Astrocyte (in vitro differentiated cells and primary cell): ENCODE data around the gene ELK4. TPM values are rescaled to one million over a fixed set of nuclear protein-coding genes. Genes with fewer than 3 reads are reported as not detected.

Experiments used
- DNase-seq: peaks from one replicate; pipeline ENCODE4 v3.0.0-alpha.2; 2010; ENCODE audit warnings: low read depth
- FAIRE-seq: peaks from 2 replicates; lab custom pipeline; 2011; peaks lifted over from hg19 to GRCh38; lab: Jason Lieb, UNC
- H2AFZ ChIP-seq: 2 replicates; pipeline ENCODE4 v1.6.0; 2012; ENCODE audit warnings: low read depth, low read length, inconsistent platforms
- H3K27ac ChIP-seq: 2 replicates; pipeline ENCODE4 v1.5.1; 2011; ENCODE audit warnings: low read depth, low read length, inconsistent platforms
- H3K27me3 ChIP-seq: 2 replicates; pipeline ENCODE4 v1.6.0; 2011; ENCODE audit warnings: low read length, inconsistent platforms; ENCODE audit not compliant: insufficient read depth
- H3K36me3 ChIP-seq: 2 replicates; pipeline ENCODE4 v1.5.1; 2011; ENCODE audit warnings: low read length, inconsistent platforms; ENCODE audit not compliant: insufficient read depth
- H3K4me1 ChIP-seq: 2 replicates; pipeline ENCODE4 v1.5.1; 2011; ENCODE audit warnings: low read length, inconsistent platforms; ENCODE audit not compliant: insufficient read depth
- H3K4me2 ChIP-seq: 2 replicates; pipeline ENCODE4 v1.6.0; 2012; ENCODE audit warnings: low read length, inconsistent platforms
- H3K4me3 ChIP-seq: 2 replicates; pipeline ENCODE4 v1.5.1; 2011; ENCODE audit warnings: low read depth, mild to moderate bottlenecking, low read length, inconsistent platforms; ENCODE audit not compliant: insufficient read depth
- H3K79me2 ChIP-seq: 2 replicates; pipeline ENCODE4 v1.6.0; 2012; ENCODE audit warnings: mild to moderate bottlenecking, low read length, inconsistent platforms; ENCODE audit not compliant: insufficient read depth
- H3K9ac ChIP-seq: 2 replicates; pipeline ENCODE4 v1.6.0; 2012; ENCODE audit warnings: mild to moderate bottlenecking, low read length, inconsistent platforms
- H3K9me3 ChIP-seq: 2 replicates; pipeline ENCODE4 v1.5.1; 2012; ENCODE audit warnings: low read depth, mild to moderate bottlenecking, low read length, inconsistent platforms; ENCODE audit not compliant: insufficient read depth
- H4K20me1 ChIP-seq: 2 replicates; pipeline ENCODE4 v1.6.0; 2012; ENCODE audit warnings: low read length, inconsistent platforms; ENCODE audit not compliant: insufficient read depth
- H3K27ac Mint-ChIP-seq: one replicate; pipeline ENCODE4 v1.8.0; 2021; ENCODE audit warnings: mild to moderate bottlenecking, mixed read lengths; ENCODE audit not compliant: unreplicated experiment
- H3K27me3 Mint-ChIP-seq: one replicate; pipeline ENCODE4 v1.8.0; 2021; ENCODE audit warnings: low read depth, mixed read lengths; ENCODE audit not compliant: unreplicated experiment
- H3K36me3 Mint-ChIP-seq: one replicate; pipeline ENCODE4 v1.8.0; 2021; ENCODE audit warnings: low read depth, mixed read lengths; ENCODE audit not compliant: unreplicated experiment
- H3K4me1 Mint-ChIP-seq: one replicate; pipeline ENCODE4 v1.8.0; 2021; ENCODE audit warnings: low read depth, mixed read lengths; ENCODE audit not compliant: unreplicated experiment
- H3K4me3 Mint-ChIP-seq: one replicate; pipeline ENCODE4 v1.8.0; 2021; ENCODE audit warnings: mild to moderate bottlenecking, moderate library complexity, mixed read lengths; ENCODE audit not compliant: unreplicated experiment
- H3K9me3 Mint-ChIP-seq: one replicate; pipeline ENCODE4 v1.8.0; 2021; ENCODE audit warnings: mild to moderate bottlenecking, mixed read lengths; ENCODE audit not compliant: unreplicated experiment
- CTCF ChIP-seq: IDR thresholded peaks from 2 replicates; pipeline ENCODE4 v1.5.1; 2011; ENCODE audit warnings: low read depth, mild to moderate bottlenecking, inconsistent platforms, low read length, moderate library complexity; ENCODE audit not compliant: insufficient read depth
- EZH2 ChIP-seq: IDR thresholded peaks from 2 replicates; pipeline ENCODE4 v1.6.1; 2012; ENCODE audit warnings: mild to moderate bottlenecking, low read length, inconsistent platforms; ENCODE audit not compliant: insufficient read depth
- total RNA-seq: library from RNA; stranded (reverse); gene quantifications from 2 replicates; pipeline ENCODE4 v1.2.1, GENCODE V29; 2021

ELK4 gene
- total RNA-seq, 1 donor from 2014 or later: 31.3 TPM

DNA sequence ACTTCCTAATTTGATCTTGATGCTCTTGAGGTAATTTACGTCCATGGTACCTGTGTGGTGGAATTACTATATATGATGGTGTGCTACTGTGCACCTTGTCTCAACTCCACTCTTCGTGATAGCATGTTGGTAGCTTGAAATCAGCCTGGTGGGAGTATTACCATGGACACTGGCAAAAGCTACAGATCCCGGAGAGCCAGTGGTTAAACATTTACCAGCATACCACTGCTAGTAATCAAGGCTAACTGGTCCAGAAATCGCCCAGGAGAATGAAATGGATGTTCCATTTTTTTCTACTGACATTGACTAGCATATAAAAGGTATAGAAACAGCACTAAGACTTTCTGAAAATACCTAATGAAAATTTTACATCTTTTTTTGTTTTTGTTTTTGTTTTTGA lies 30.6 kb downstream of the ELK4 start:
- TF ChIP-seq EZH2 (no peak), CTCF (no peak)
- no peak for FAIRE-seq

DNA sequence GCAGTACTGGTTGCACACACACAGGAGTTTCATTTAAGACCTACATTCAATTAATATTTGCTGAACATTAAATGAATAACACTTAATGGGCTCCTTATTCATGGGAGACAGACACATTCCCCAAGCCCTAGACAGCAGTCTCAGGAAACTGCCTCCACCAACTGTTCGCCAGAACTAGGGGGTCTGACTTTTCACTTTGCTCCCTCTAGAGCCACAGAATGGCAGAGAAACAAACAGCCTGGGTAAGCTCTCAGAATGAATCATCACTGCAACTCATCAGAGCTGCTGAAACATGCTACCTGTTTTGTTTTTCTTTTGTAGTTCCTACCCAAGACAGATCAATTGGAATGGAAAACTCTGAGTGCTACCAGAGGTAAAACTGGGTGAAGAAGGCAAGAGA lies 31.7 kb downstream of the ELK4 start:
- no peak for FAIRE-seq
- Histone ChIP-seq H3K36me3 (peaks cover 2% of the 10 kb centered on the region), H3K27ac (peak overlapping the region; percentile 88), H4K20me1 (no peaks in the 10 kb centered on the region), H3K9ac (peak overlapping the region; percentile 72), H3K4me1 (peaks cover 30% of the 10 kb centered on the region), H3K4me3 (peak overlapping the region; percentile 38), H2AFZ (no peak overlapping the region), H3K27me3 (no peaks in the 10 kb centered on the region), H3K9me3 (no peaks in the 10 kb centered on the region), H3K79me2 (no peaks in the 10 kb centered on the region), H3K4me2 (peak overlapping the region; percentile 79)
- TF ChIP-seq EZH2: no peak
- peak; percentile 17 for TF ChIP-seq CTCF
- no peaks in the 10 kb centered on the region for H3K9me3 Mint-ChIP-seq
- H3K4me1 Mint-ChIP-seq: peaks cover 25% of the 10 kb centered on the region
- H3K27me3 Mint-ChIP-seq: no peaks in the 10 kb centered on the region
- H3K36me3 Mint-ChIP-seq: peaks cover 6% of the 10 kb centered on the region
- peak overlapping the region; percentile 89 for H3K27ac Mint-ChIP-seq
- DNase-seq: peak; percentile 76
- H3K4me3 Mint-ChIP-seq: no peak overlapping the region

More for the DNA sequence above, 30.6 kb downstream of the ELK4 start:
- Histone ChIP-seq H3K9ac (no peak overlapping the region), H3K36me3 (peaks cover 5% of the 10 kb centered on the region), H3K79me2 (no peaks in the 10 kb centered on the region), H3K9me3 (no peaks in the 10 kb centered on the region), H3K4me2 (no peak overlapping the region), H3K4me1 (peaks cover 30% of the 10 kb centered on the region), H2AFZ (no peak overlapping the region), H3K27ac (no peak overlapping the region), H3K27me3 (no peaks in the 10 kb centered on the region), H4K20me1 (no peaks in the 10 kb centered on the region), H3K4me3 (no peak overlapping the region)
- Mint-ChIP-seq H3K27ac (no peak overlapping the region), H3K4me1 (peaks cover 25% of the 10 kb centered on the region), H3K4me3 (no peak overlapping the region), H3K27me3 (no peaks in the 10 kb centered on the region), H3K9me3 (no peaks in the 10 kb centered on the region), H3K36me3 (peaks cover 3% of the 10 kb centered on the region)
- DNase-seq: no peak

GRCh38 chr1:205599669-205600042 lies 32.2 kb downstream of the ELK4 start:
- Histone ChIP-seq H2AFZ (peak overlapping the region; percentile 25), H3K4me1 (peaks cover 30% of the 10 kb centered on the region), H3K27me3 (no peaks in the 10 kb centered on the region), H3K27ac (peak overlapping the region; percentile 88), H3K9me3 (no peaks in the 10 kb centered on the region), H3K36me3 (no peaks in the 10 kb centered on the region), H3K79me2 (no peaks in the 10 kb centered on the region), H3K4me2 (peak overlapping the region; percentile 79), H3K4me3 (peak overlapping the region; percentile 38), H4K20me1 (no peaks in the 10 kb centered on the region), H3K9ac (peak overlapping the region; percentile 72)
- FAIRE-seq (no peak), DNase-seq (no peak)
- Mint-ChIP-seq H3K9me3 (no peaks in the 10 kb centered on the region), H3K4me1 (peaks cover 25% of the 10 kb centered on the region), H3K4me3 (no peak overlapping the region), H3K27me3 (no peaks in the 10 kb centered on the region), H3K36me3 (peaks cover 6% of the 10 kb centered on the region), H3K27ac (peak overlapping the region; percentile 89)
- TF ChIP-seq EZH2 (no peak), CTCF (no peak)
